GM23338 (cell line): ENCODE results near the gene LYSMD3.

ENCODE experiments used
- CREB1 ChIP-seq: fragments of 250-450 bp; sonication (Bioruptor Pico); IDR thresholded peaks from 2 replicates; pipeline ENCODE4 v1.5.0; 2020; ENCODE audit warnings: low read depth, mild to moderate bottlenecking, moderate library complexity
- EZH2 ChIP-seq: fragments of 200-600 bp; sonication (generic); IDR thresholded peaks from one replicate; pipeline ENCODE4 v1.8.0; 2017; ENCODE audit warnings: antibody characterized with exemption, mild to moderate bottlenecking, low read depth; ENCODE audit not compliant: unreplicated experiment
- EZH2phosphoT487 ChIP-seq: fragments of 200-600 bp; sonication (generic); IDR thresholded peaks from one replicate; pipeline ENCODE4 v1.8.1; 2018; ENCODE audit warnings: antibody characterized with exemption; ENCODE audit not compliant: unreplicated experiment
- JUNB ChIP-seq: IDR thresholded peaks from one replicate; pipeline ENCODE4 v1.6.1; 2016; ENCODE audit warnings: antibody characterized with exemption; ENCODE audit not compliant: unreplicated experiment
- POLR2AphosphoS5 ChIP-seq: IDR thresholded peaks from 2 replicates; pipeline ENCODE4 v1.6.1; 2016; ENCODE audit warnings: antibody characterized with exemption, low read depth
- STAT1 ChIP-seq: IDR thresholded peaks from one replicate; pipeline ENCODE4 v1.6.1; 2016; ENCODE audit warnings: antibody characterized with exemption; ENCODE audit not compliant: unreplicated experiment
- ZNF114 ChIP-seq: fragments of 250-450 bp; sonication (Bioruptor Pico); IDR thresholded peaks from 2 replicates; pipeline ENCODE4 v1.5.0; 2020; ENCODE audit warnings: mild to moderate bottlenecking, moderate library complexity
- ZNF331 ChIP-seq: fragments of 250-450 bp; sonication (Bioruptor Pico); IDR thresholded peaks from 2 replicates; pipeline ENCODE4 v1.5.0; 2020; ENCODE audit warnings: low read depth, mild to moderate bottlenecking, moderate library complexity
- TF ChIP-seq, protein P1 (sequence below), 2 experiments: fragments of 200-600 bp in 1 of 2; sonication (generic) in 1 of 2; conservative IDR thresholded peaks; 2 replicates each; pipeline versions ENCODE4 v1.5.1 to v1.6.1; 2016 to 2017; ENCODE audit warnings: antibody characterized with exemption in 2 of 2, low read depth in 2 of 2, mild to moderate bottlenecking in 2 of 2, moderate library complexity in 1 of 2
- TF ChIP-seq, protein P2 (sequence below): IDR thresholded peaks from one replicate; pipeline ENCODE4 v1.6.1; 2018; ENCODE audit warnings: antibody characterized with exemption; ENCODE audit not compliant: unreplicated experiment

DNA sequence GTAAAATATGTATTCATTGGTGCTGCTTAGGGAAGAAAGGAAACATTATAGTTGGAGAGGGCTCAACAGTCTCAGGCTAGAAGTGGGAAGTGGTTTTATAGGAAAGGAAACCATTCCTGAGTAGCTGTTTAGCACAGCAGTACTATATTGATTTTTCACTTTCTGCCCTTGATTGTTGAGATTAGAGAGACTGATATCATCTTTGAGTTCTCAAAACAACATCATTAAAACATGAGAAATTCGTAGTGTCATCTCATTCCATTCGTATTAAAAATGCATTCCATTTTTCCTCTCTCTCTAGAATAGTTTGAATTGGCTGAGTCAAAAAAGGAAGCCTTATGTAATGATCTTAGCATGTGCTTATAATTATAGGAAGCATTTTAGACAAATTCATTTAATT is 40.6 kb downstream of the LYSMD3 start:
- TF ChIP-seq, protein P1, sequence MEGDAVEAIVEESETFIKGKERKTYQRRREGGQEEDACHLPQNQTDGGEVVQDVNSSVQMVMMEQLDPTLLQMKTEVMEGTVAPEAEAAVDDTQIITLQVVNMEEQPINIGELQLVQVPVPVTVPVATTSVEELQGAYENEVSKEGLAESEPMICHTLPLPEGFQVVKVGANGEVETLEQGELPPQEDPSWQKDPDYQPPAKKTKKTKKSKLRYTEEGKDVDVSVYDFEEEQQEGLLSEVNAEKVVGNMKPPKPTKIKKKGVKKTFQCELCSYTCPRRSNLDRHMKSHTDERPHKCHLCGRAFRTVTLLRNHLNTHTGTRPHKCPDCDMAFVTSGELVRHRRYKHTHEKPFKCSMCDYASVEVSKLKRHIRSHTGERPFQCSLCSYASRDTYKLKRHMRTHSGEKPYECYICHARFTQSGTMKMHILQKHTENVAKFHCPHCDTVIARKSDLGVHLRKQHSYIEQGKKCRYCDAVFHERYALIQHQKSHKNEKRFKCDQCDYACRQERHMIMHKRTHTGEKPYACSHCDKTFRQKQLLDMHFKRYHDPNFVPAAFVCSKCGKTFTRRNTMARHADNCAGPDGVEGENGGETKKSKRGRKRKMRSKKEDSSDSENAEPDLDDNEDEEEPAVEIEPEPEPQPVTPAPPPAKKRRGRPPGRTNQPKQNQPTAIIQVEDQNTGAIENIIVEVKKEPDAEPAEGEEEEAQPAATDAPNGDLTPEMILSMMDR (conservative IDR thresholded peaks at IDR 0.05; ENCODE audit: low read depth in 2 of 2) = no peak
- TF ChIP-seq, protein P2, sequence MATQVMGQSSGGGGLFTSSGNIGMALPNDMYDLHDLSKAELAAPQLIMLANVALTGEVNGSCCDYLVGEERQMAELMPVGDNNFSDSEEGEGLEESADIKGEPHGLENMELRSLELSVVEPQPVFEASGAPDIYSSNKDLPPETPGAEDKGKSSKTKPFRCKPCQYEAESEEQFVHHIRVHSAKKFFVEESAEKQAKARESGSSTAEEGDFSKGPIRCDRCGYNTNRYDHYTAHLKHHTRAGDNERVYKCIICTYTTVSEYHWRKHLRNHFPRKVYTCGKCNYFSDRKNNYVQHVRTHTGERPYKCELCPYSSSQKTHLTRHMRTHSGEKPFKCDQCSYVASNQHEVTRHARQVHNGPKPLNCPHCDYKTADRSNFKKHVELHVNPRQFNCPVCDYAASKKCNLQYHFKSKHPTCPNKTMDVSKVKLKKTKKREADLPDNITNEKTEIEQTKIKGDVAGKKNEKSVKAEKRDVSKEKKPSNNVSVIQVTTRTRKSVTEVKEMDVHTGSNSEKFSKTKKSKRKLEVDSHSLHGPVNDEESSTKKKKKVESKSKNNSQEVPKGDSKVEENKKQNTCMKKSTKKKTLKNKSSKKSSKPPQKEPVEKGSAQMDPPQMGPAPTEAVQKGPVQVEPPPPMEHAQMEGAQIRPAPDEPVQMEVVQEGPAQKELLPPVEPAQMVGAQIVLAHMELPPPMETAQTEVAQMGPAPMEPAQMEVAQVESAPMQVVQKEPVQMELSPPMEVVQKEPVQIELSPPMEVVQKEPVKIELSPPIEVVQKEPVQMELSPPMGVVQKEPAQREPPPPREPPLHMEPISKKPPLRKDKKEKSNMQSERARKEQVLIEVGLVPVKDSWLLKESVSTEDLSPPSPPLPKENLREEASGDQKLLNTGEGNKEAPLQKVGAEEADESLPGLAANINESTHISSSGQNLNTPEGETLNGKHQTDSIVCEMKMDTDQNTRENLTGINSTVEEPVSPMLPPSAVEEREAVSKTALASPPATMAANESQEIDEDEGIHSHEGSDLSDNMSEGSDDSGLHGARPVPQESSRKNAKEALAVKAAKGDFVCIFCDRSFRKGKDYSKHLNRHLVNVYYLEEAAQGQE = no peak
- no peak for TF ChIP-seq ZNF331 (CRISPR knock-in tag)
- TF ChIP-seq POLR2AphosphoS5 = no peak
- TF ChIP-seq EZH2 = no peak
- no peak for TF ChIP-seq CREB1
- TF ChIP-seq EZH2phosphoT487 = no peak
- TF ChIP-seq STAT1 = no peak
- no peak for TF ChIP-seq ZNF114 (CRISPR knock-in tag)
- TF ChIP-seq JUNB = no peak
